HG02571 (cell line): ENCODE data around the gene TUSC2.
"Not testable (repeated sequence)": the region's sequence is repeated elsewhere in the genome, so short reads cannot be mapped to it uniquely, and the experiment has no call there.

Experiments
- ATAC-seq: cut with Tn5 transposase; IDR thresholded peaks from one replicate; pipeline ENCODE4 v1.9.1; 2021; ENCODE audit warnings: mild to moderate bottlenecking, moderate library complexity; ENCODE audit not compliant: unreplicated experiment

TUSC2 gene

DNA sequence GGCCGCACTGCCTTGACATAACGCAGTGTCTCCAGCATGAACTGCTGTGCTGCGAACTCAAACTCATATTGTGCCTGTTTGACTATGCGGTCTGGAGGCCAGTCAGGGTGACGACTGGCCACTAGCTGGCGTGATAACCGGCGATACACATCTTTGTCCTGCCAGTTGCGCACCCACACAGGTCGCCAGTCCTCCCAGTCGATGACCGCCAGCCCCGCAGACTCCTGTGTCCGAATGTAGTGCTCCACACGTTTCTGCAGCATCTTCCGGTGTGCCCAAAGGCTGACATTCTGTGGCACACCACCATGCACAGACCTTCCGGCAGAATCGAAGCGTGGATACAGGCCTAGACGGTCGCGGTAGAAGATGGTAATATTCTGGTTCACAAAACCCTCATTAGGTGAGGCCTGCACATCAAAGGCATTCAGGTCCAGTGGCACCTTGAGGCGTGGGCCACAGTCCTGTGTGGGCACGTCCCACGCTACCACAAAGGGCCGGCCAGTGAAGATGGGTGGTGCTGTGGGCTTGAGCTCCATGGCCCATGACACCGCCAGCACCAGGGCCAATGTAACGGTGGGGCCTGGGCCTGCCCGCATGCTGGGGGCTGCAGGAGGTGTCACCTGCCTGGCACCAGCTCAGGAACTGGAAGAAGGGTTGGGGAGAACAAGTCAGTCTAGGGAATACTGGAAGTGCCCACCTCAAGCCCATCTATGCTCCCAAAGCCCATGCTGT is 8.0 kb downstream of the TUSC2 start:
- ATAC-seq: no peak

DNA sequence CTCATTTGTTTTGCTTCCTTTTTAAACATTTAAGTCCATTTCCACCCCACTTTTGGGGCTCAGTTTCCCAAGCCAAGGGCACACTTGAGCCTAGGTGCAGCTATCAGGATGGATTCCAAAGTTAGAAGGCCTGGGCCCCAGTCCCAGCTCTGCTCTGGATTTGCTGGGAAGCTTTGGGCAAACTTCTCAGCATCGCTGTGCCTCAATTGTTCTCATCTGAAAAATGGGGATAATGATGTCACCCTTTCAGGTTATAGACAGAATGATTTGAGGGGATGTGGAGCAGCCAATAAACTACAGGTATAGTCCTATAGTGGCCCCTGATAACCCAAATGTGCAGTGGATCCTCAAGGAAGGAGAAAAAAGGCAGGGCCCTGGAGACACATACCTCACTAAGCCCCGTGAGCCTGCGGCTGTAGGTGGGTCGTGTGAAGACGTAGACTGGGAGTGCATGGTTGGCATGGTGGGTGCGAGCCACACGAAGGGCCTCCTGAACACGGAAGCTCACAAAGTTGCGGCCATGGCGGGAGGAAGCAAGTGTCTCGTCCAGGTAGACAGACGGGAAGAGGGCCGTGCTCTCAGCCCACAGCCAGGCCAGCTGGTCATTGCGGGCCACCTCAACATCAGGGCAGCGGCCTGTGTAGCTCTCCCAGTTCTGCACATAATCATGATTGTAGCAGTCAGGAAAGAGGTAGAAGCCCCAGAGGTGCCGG is 8.7 kb downstream of the TUSC2 start:
- ATAC-seq: no peak

DNA sequence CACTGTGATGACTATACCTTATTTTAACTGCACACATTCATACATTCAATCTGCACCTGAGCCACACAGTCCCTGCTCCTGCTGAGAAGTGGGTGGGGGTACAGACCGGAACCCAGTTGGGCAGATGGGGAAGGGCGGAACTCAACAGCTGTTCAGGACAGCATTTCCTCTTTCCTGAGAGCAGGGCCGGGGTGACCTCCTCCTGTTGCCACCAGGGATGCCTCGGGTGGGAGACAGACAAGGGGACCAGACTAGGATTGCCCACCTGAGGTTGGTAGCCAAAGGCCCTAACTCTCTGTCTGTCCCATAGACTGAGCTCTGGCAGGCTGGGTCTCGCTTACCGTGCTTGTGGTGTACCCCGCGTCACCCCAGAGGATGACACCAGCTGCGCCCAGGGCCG is 9.4 kb downstream of the TUSC2 start:
- ATAC-seq: no peak

- ATAC-seq: no peak
Observed at GRCh38 chr3:50318163-50318562, 9.9 kb downstream of the TUSC2 start.

DNA sequence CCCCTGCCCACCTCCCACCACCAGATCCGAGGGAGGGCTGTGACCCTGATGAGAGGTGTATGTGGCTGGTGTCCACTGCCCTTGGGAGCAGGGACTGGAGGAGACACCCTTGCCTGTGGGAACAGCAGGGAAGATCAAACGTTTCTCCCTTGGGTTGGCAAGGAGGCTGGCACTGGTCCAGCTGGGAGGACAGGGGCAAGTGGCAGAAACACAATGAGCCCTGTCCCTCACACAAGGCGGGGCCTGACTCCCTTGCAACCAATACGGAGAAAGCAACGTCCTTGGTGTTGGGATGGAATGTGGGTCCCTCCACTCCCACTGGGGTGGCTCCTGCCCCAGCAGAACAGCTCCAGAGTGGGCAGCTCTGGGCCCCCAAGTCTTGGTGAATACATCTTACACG is 10.7 kb downstream of the TUSC2 start:
- ATAC-seq: no peak

DNA sequence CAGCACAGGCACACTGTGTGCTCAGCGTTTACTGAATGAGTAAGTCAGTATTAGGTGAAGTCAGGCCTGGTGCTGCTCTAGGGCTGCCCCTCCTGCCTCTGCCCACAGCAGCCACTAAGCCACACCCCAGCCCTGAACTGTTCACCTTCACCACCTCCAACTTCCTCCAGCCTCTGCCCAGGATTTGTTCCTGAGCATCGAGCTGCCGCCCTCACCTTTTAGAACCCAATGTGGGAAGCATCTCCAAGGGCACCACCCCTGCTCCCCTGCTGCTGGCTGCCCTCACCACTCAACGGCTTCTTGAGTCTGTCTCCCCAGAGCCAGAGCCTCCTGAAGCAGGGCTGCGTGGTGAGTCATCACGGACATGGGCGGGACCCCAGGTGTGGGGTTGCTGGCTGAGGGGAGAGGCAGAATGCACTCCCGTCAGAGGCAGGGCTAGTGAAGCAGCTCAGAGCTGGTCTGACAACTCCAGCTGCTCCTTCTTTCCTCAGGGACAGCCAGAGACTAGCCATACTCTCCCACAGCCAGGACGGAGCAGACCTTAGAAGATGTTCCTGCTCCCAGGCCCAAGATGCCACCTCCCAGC is 11.3 kb downstream of the TUSC2 start:
- ATAC-seq: no peak

DNA sequence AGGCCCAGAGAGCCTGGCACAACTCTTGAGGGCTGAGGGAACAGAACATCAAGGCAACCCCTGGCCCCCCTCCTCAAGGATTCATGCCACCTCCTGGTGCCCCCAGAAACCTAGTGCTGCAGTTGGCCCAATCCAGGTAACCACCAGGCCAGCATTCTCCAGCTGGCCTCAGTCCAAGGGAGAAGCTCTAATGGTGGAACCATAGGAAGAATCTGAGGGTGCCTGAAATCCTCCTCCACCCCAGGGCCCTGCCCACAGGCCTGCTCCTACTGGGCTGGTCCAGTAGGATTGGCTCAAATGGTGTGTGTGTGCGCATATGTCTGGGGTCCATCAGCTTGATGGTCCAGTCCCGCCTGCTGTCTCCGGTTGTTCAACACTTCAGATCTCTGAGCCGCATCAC is 13.2 kb downstream of the TUSC2 start:
- ATAC-seq: no peak

GRCh38 chr3:50314342-50314741 is 13.7 kb downstream of the TUSC2 start:
- no peak for ATAC-seq

DNA sequence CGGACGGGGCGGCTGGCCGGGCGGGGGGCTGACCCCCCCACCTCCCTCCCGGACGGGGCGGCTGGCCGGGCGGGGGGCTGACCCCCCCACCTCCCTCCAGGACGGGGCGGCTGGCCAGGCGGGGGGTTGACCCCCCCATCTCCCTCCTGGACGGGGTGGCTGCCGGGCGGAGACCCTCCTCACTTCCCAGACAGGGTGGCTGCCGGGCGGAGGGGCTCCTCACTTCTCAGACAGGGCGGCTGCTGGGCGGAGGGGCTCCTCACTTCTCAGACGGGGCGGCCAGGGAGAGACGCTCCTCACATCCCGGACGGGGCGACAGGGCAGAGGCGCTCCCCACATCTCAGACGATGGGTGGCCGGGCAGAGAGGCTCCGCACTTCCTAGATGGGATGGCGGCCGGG is 16.0 kb downstream of the TUSC2 start:
- ATAC-seq: not testable (repeated sequence)

GRCh38 chr3:50304601-50305000 is 23.4 kb downstream of the TUSC2 start:
- ATAC-seq: no peak

DNA sequence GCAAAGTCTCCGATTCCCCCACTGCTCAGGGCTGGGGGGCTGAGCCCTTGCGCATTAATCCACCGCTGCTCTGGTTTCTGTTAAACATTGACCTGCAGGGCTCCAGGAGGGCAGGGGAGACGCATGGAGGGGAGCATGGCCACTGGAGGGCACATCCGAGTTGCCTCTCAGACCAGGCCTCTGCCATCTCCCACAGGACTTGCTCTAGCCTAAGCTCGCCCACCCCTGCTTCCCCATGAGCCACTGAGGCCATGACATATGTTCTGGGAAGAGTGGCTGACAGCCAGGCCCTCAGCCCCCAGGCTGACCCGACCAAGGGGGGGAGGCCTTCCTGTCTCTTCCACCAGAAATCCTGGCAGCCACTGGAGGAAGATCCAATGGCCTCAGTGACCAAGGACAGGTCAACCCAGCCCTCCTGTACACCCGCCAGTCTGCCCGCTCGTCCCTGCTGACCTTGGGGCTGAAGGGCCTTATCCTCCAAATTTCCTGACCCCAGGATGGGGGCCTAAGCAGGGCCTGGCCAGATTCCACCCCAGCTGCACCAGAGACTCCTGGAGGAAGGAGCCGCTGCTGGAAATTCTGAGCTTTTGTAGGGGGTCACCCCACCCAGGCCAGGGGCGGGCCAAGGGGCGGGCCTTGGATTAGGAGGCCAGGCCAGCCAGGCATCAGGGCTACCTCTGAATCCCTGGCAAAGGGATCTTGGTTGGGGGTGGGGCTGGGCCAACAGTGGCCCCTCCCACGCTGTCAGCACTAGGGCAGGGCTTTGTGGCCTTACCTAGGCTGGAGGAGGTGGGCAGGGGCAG is 24.8 kb downstream of the TUSC2 start, which contains the start of gene HYAL1:
Gene HYAL1 (minus strand): TSS at position 562 of the 803 bp plus-strand sequence. CDS start 618 bp downstream, outside the sequence.
- ATAC-seq: no peak

GRCh38 chr3:50302095-50303012 is 25.7 kb downstream of the TUSC2 start:
- no peak for ATAC-seq

- no peak for ATAC-seq
Observed at GRCh38 chr3:50300681-50301254, 27.3 kb downstream of the TUSC2 start.

- ATAC-seq: no peak
Observed at GRCh38 chr3:50299929-50300680, 27.9 kb downstream of the TUSC2 start.

DNA sequence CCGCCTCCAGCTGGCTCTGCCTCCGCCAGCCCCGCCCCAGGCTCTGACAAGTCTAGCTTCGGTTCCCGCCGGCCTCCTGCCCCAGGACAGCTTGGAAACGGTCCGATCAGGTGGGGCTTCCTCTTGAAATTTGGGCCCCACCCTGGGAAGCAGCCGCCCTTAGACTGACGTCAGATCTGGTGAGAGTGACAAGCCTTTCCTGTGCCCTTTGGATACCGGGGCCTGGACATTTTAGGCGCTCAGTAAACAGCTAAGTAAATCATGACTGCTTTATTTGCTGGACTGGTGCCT is 28.4 kb downstream of the TUSC2 start:
- no peak for ATAC-seq

DNA sequence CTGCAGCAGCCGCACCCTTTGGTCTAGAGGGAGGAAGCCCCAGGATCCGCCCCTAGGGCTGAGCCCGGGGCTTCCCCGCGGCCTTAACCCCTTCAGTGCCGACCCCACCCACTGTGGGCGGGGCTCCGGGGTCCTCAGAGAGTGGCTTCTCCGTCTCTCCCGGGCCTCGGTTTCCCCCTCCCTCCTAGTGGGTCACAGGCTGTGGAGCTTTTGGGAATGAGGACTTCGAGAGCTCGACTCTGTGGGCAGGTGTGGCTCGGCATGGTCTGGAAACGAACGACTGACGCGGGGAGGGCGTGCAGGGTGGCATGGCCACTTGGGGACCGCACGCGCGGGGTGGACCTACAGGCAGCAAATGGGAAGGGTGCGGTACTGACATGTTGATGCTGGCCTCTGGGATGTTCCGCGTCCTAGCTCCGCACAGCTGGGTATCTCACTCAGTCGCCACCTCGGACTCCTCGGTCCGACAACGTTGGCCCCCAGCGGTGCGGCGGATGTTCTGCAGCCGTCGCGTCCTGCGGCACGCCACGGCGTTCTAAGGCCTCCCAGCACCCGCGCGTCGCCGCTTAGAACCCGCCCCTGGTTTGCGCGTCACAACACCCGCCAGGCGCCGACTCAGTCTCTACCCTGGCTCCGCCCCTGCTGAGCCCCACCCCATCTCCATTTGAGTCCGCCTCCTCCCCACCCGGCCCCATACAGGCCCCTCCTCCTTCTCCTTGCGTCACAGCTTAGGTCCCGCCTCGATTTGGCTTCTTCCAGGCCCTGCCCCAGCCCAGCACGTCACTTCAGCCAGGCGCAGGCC is 29.0 kb downstream of the TUSC2 start, which contains the start of the genes HYAL3 and NAA80:
Gene HYAL3 (minus strand): TSS at position 570 of the 802 bp plus-strand sequence. CDS start 3,803 bp downstream, outside the sequence.
Gene NAA80 (minus strand): TSS at position 570 of the 802 bp plus-strand sequence. CDS start 1,942 bp downstream, outside the sequence.
- ATAC-seq: peak; percentile 81

DNA sequence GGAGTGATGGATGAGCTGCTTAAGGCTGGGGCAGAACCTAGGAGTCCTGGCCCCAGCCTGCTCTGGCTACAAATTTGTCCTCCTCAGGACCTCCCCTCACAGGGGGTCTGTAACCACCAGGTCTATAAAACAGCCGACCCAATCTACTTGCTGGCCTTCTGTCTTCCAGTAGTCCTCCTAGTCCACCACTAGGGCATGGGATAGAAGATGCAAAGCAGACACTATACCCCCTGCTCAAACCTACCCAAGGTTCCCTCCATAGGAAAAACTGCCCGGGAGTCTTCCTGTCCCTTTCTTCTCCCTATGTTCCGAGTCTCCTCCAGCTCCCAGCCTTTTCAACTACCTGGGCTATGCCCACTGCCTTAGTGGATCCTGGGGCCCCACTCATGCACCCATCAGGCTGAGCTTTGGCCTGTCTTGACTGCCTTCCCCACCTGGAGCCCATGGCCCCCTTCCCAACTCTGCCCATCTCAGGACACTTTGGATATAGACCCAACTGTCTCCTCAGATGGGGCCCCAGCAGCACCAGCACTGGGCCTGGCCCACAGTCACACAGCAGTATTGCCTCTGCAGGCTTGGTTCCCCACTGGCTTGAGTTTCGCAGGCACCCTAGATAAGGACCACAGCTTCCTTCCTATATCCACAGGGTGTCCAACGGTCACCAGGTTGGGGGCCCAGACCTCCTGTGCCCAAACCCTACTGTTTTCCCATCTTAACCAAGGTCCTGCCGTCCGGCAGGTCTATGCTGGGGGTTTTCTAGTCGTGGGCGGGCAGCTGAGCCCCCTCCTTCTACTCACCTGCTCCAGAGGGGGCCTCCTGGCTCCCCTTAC is 29.9 kb downstream of the TUSC2 start:
- no peak for ATAC-seq
